GM21381 (cell line): ENCODE results near the gene SUGCT.

Experiments
- ATAC-seq: cut with Tn5 transposase; IDR thresholded peaks from one replicate; pipeline ENCODE4 v1.9.1; 2021; ENCODE audit warnings: mild to moderate bottlenecking, moderate library complexity; ENCODE audit not compliant: unreplicated experiment

The SUGCT gene

GRCh38 chr7:40843338-40843985, 708.7 kb downstream of the SUGCT start:
- ATAC-seq, result no peak

GRCh38 chr7:40845943-40846342, 711.1 kb downstream of the SUGCT start:
- ATAC-seq, result no peak

DNA sequence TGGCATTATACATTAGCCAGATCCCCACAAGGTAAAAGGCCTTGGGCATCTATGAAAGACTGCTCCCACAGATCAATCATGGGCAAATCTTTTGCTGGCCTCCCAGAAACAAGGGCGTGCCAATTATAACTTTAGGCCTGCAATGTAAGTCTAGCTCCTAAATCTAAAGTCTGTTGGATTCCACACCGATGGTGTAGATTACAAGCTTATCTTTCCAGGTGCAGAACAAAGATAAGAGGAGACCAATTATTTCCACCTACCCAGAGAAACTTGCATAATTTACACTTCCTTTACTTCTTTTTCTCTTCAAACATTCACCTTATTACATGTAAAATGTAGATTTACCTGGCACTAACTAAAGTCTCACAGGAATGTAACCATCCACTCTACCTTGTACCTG, 713.1 kb downstream of the SUGCT start:
- ATAC-seq, result no peak

DNA sequence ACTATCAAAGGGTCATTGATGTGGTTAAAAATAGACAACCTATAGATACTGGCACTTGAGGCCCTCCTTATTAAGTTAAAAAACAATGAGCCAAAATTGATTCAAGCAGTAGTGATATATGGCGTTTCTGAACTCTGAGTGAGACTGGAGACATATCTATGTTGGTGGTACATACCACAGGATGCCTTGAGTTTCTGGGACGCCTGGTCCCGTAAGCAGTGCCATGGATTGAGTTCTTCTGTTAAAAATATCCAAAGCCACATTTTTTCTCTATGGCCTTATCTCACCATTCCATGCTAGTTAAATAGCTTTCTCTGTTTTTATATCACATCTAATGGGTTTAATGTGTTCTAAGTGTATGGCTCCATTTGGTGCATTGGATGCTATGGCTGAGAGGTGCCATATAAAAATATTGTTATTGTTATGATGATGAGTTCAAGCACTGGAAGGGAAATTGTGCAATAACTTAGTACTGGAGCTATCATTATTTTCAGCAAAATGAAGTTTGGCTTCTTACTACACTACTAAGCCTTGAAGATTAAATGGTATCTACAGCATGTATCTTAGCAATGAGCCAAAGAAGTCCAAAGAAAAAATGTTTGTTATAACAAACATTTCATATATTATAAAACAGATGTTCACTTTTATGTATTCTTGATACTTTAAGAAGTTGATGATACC, 713.9 kb downstream of the SUGCT start:
- ATAC-seq, result no peak

DNA sequence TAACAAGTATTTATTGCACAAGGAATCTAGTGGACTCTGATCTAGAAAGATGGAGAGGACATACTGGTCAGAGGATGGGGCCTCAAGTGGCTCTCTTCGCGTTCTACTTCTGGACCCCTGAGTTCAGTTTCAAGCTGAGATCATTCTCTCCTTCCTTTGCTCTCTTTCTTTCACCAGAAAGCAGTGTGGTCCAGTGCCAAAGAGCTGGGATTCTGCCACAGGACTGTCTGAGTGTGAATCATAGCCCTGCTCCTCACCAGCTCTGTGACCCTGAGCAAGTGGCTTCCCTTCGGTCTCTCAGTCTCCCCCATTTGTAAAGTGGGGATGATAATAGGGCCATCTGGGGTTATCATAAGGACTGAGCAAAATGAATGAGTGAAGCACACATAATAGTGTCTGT, 715.2 kb downstream of the SUGCT start:
- no peak for ATAC-seq

DNA sequence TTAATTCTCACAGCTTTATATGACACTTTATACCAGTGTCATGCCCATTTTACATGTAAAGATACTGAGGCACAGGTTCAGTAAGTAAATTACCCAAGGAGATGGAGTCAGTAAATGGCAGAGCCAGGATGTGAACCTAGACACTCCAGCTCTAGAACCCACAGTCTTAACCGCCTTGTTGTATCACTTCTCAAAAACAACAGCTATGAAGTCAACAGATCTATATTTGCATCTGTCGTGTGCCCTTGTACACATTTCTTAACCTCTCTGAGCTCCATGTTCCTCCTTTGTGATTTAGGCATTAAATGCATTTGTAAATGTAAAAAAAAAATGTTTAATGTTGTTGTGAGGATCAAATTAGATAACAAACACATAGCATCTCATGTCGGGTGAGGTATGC, 716.2 kb downstream of the SUGCT start:
- no peak for ATAC-seq

GRCh38 chr7:40859076-40859475, 724.3 kb downstream of the SUGCT start:
- ATAC-seq, result no peak

- no peak for ATAC-seq
Observed at GRCh38 chr7:40859965-40860543, 725.2 kb downstream of the SUGCT start.

- ATAC-seq, result no peak
Observed at GRCh38 chr7:40865441-40866233, 730.8 kb downstream of the SUGCT start.

GRCh38 chr7:40866601-40867000, 731.8 kb downstream of the SUGCT start:
- no peak for ATAC-seq

DNA sequence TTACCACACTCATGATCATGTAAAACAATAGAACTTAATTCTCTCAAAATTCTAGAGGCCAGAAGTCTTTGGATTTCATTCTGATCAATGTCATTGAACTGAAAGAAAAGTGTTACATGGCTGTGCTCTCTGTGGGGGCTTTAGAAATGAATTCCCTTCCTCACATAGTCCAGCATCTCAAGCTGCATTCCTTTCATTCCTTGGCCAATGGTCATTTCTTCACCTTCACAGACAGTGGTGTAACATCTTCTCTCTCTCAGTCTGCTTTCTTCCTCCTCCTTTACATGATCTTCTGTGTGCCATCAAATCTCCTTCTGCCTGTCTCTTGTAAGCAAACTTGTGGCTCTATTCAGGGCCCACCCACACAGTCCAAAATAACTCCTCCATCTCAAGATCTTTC, 735.3 kb downstream of the SUGCT start:
- ATAC-seq, result no peak

- ATAC-seq, result no peak
Observed at GRCh38 chr7:40873248-40873647, 738.4 kb downstream of the SUGCT start.

DNA sequence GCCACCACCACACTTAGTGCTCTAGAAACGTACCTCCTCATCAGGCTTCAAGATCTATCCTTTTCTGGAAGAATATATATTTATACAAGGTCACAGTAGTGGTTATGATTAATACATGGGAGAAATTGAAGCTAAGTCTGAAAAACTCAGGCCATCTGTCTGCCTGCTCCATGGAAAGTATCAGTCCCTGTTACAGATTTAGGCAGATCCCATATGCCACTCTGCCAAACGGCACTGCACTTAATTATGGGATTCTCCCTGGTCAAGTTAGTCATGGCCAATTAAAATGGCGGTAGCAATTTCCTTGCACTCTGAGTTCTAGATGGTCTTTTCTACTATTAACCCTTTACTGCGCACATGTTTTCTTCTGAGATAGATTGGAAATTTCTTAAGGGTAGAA, 740.0 kb downstream of the SUGCT start:
- no peak for ATAC-seq

GRCh38 chr7:40876601-40877000, 741.8 kb downstream of the SUGCT start:
- no peak for ATAC-seq

GRCh38 chr7:40879941-40880543, 745.2 kb downstream of the SUGCT start:
- no peak for ATAC-seq

- no peak for ATAC-seq
Observed at GRCh38 chr7:40880581-40880980, 745.8 kb downstream of the SUGCT start.

- no peak for ATAC-seq
Observed at GRCh38 chr7:40881405-40881926, 746.7 kb downstream of the SUGCT start.

DNA sequence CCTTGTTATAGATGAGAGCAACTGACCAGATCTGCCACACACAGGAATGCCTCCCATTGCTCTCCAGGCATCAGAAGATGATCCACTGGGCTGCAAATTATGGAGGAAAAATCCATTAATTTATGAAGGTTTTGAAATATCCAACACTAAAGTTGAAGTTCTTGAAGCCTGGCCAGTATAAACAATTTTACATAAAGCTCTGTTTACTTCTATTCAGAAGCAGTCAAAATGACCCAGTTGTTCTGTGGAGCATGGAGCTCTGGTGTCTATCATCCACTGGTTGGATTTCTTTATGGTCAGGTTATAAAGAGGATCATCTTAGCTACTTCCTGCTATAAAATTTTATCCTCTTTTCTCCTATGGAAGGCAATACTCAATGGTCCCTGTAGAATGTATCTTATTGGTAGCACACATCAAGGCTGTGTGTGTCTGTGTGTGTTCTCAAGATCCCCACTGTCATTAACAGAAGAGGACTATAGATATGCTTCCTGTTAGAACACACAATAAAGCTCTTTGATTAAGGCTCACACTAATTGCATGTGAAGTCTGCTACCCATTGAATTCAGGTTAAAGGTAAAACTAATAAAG, 747.4 kb downstream of the SUGCT start:
- ATAC-seq, result no peak

- no peak for ATAC-seq
Observed at GRCh38 chr7:40883826-40884225, 749.0 kb downstream of the SUGCT start.

DNA sequence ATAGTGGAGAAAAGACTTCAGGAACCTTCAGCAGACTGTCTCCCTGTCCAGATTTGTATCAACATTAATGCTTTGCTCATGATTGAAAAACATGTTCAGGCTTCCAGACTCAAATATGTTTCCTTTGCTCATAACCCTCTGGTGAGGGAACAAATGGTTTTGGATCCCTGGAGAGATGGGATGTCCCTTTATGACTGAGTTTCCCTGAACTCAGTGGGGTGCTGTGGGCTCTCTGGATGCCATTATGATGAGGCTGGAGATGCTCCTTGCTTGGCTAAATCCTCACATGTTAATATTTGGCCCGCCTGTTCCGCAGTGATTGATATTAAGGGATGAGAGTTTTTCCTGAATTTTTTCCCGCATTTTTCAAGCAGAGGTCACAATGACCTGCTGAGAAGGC, 749.4 kb downstream of the SUGCT start:
- no peak for ATAC-seq

DNA sequence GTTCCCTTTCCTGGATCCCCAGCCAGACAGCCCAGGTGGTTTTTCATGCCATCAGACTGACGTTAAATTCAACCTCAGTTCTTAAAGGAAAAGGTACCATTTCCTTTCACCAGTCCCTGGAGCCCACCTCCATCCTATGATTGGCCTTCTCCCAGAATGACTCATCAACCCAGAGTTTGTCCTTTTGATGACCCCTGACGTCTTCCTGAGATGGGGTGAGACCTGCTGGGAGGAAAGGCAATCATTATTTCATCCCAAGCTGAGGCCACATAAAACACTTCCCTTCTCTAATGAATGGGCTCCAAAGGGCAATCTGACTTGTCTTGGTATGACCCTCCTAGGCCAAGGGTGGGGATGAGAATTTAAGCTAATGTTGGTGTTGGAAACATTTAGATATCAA, 750.7 kb downstream of the SUGCT start:
- no peak for ATAC-seq
